ENCODE results near the gene HPS6.

Gene HPS6

DNA sequence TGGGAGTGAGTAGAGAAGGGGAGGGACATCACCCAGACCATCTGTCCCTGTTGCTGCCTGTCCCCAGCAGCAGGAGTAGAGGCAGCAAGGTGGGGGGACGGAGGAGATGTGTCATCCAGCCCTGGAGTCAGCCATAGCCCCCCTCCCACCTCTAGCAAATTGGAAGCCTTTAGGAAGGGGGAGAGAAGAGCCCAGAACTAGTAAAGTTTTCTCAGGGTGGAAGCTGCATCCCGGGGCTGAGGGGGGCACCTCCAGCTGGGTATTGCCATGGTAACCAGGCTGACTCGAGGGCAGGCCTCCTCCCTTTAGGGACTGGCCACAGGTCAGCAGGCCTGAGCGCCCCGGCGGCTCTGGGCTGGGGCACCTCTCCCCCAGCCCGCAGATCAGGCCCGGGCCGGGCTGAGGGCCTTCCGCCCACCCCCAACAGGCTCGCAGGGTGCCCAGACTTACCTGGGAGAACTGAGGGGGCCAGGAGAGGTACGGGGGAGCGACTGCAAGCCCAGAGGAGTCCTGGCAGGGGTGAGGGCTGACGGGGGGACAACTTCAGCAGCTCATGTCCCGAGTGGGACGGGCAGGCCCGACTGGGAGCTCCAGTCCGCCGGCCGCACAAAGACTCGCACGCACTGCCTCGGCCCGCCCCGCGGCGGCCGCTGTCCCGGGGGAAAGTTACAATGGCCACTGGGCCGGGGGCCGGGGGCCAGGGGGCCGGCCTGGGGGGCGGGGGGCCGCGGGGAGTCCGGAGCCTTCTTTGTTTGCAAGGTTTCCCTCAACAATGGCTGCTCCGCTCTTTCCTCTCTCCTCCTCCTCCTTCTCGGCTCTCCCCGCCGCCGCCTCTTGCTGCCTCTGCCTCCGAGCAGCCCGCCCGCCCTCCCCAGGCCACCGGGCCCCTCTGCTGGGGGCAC lies 49.1 kb downstream of the HPS6 start:
- peak overlapping the region; percentile 81 for H3K4me3 ChIP-seq (ENCODE audit: low read depth, low read length)
- no peak for DNase-seq (ENCODE audit: low read depth)
- TF ChIP-seq, protein P1, sequence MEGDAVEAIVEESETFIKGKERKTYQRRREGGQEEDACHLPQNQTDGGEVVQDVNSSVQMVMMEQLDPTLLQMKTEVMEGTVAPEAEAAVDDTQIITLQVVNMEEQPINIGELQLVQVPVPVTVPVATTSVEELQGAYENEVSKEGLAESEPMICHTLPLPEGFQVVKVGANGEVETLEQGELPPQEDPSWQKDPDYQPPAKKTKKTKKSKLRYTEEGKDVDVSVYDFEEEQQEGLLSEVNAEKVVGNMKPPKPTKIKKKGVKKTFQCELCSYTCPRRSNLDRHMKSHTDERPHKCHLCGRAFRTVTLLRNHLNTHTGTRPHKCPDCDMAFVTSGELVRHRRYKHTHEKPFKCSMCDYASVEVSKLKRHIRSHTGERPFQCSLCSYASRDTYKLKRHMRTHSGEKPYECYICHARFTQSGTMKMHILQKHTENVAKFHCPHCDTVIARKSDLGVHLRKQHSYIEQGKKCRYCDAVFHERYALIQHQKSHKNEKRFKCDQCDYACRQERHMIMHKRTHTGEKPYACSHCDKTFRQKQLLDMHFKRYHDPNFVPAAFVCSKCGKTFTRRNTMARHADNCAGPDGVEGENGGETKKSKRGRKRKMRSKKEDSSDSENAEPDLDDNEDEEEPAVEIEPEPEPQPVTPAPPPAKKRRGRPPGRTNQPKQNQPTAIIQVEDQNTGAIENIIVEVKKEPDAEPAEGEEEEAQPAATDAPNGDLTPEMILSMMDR (IDR thresholded peaks at IDR 0.05; ENCODE audit: control insufficient read depth, extremely low read depth, insufficient read depth) = no peak

DNA sequence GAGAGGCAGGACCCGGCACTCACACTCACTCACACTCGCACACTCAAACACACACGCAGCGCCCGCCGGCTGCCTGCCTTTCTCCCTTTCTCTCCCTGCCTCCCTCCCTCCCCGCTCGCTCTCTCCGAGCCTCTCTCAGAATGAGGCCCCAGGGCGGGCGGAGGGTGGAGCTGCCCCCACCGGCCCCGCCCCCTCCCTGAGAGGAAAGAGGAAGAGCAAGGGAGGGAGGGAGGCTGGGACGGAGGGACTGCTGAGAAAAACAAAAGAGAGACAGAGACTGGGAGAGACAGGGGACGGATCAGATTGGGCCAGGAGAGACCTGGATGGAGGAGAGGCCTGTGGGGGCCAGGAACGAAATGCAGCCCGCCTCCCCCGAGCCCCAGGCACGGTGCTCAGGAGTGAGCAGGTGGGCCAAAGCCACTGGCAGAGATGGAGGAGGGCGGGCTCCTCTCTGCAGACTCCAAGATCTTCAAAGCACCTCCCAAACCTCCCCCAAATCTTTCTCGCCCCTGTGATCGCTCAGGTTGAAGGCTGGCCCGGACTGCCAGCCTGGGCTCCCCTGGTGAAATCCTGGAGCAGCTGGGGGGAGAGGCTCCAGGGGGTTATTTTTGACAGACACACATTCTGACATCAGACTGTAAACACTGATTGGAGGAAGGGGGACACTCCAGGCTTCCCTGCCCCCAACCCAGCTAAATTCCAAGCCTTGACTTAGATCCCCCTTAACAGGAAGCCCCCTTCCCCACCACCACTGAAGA lies 49.9 kb downstream of the HPS6 start:
- DNase-seq (ENCODE audit: low read depth) = no peak
- peak overlapping the region; percentile 81 for H3K4me3 ChIP-seq (ENCODE audit: low read depth, low read length)
- TF ChIP-seq, protein P1 (IDR thresholded peaks at IDR 0.05; ENCODE audit: control insufficient read depth, extremely low read depth, insufficient read depth) = no peak

DNA sequence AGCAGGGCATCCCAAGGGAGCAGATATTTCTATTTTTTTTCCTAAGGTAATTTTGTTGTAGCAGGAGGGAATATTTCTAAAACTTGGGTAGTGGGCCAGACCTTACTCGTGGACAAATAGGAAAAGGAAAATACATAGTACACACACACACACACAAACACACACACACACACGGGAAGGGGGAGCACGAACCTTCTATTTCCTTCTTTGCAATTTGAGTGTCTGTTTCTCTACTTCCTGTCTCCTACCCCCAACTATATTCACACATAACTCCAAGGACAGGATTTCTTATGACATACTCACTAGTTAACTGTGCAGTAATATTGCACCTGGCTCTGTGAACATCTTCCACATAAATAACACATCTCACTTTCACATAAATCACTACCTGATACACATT lies 50.6 kb downstream of the HPS6 start:
- peak overlapping the region; percentile 81 for H3K4me3 ChIP-seq (ENCODE audit: low read depth, low read length)
- no peak for DNase-seq (ENCODE audit: low read depth)
- TF ChIP-seq, protein P1 (IDR thresholded peaks at IDR 0.05; ENCODE audit: control insufficient read depth, extremely low read depth, insufficient read depth) = no peak

DNA sequence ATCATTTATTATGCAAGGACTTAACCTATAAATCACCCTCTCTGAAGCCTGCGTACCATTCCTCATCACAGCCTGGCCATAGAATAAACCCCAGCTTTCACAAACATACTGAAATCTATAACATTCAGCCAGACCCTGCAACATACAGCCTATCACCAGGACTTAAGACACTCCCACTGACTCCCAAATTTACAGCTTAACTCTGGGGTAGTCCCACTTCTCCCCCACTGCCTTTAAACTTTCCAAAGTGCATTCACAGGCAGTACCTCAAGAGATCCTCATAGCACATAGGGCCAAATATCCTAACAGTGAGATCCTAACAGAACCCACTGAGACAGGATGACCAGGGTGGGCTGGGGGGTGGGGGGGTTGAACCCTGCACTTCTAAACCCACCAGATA lies 51.5 kb downstream of the HPS6 start:
- TF ChIP-seq, protein P1 (IDR thresholded peaks at IDR 0.05; ENCODE audit: control insufficient read depth, extremely low read depth, insufficient read depth) = no peak
- peak overlapping the region; percentile 96 for H3K4me3 ChIP-seq (ENCODE audit: low read depth, low read length)
- no peak for DNase-seq (ENCODE audit: low read depth)
